ENCODE measurements around the gene HPSE2. TPM values are rescaled to one million over a fixed set of nuclear protein-coding genes. Genes with fewer than 3 reads are reported as not detected.

The HPSE2 gene
- total RNA-seq, 2 experiments from 2014 or later, result not detected

GRCh38 chr10:98407744-98408241, 827.9 kb downstream of the HPSE2 start:
- no peak for DNase-seq
- Histone ChIP-seq H3K4me3 (ENCODE audit: low read length) (no peak overlapping the region), H3K36me3 (ENCODE audit: insufficient read depth, low read length) (no peaks in the 10 kb centered on the region), H3K27me3 (ENCODE audit: control insufficient read depth in 1 of 2, insufficient read depth in 2 of 2, low read length in 2 of 2) (no peaks in the 10 kb centered on the region), H3K9me3 (ENCODE audit: control insufficient read depth in 1 of 2, insufficient read depth in 1 of 2, low read length in 2 of 2) (peaks cover 0 to 3% of the 10 kb centered on the region in 2 experiments), H3K4me1 (ENCODE audit: insufficient read depth, low read length) (no peaks in the 10 kb centered on the region), H3K27ac (ENCODE audit: low read depth in 1 of 2, low read length in 2 of 2) (no peak overlapping the region)
- peaks cover 4% of the 10 kb centered on the region for H3K4me1 Mint-ChIP-seq (ENCODE audit: low read depth)
- POLR2A ChIA-PET, result no interaction called here
- TF ChIP-seq CTCF (IDR thresholded peaks at IDR 0.05), result no peak
- CTCF ChIA-PET, result no interaction called here
- no peaks in the 10 kb centered on the region for H3K9me3 Mint-ChIP-seq
- no peaks in the 10 kb centered on the region for H3K27me3 Mint-ChIP-seq
- peaks cover 14% of the 10 kb centered on the region for H3K36me3 Mint-ChIP-seq (ENCODE audit: low read depth)
- no peak overlapping the region for H3K4me3 Mint-ChIP-seq
- no peak for ATAC-seq (ENCODE audit: poor library complexity)
- H3K27ac Mint-ChIP-seq, result no peak overlapping the region
- intact Hi-C loops (cut with DNase I, micrococcal nuclease), result no loop called here

Small RNA genes within 50 kb of the gene (microRNA-seq; reads per million reads assigned to microRNA genes)
- 1.6 reads per million for gene MIR4685 (ENCODE audit: borderline microRNAs expressed, borderline replicate concordance)
- not detected for gene MIR6507 (ENCODE audit: borderline microRNAs expressed, borderline replicate concordance)

Other genes with a start within 250 kb of the HPSE2 start
- gene CNNM1, start 93.5 kb upstream of the HPSE2 start, total RNA-seq, result under 1 TPM; 0.16 to 0.17 TPM
- 1 to 10 TPM; 3.5 to 5.7 TPM for gene GOT1, start 194.8 kb upstream of the HPSE2 start, total RNA-seq

Data from CD4-positive, alpha-beta T cell (primary cell).